Measurements from ENCODE around the gene CATSPERZ. TPM values are rescaled to one million over a fixed set of nuclear protein-coding genes. Genes with fewer than 3 reads are reported as not detected.

CATSPERZ gene
- total and polyA plus RNA-seq, 2 donors (not counting 3 experiments of a cell fraction or from before 2014, with no cell fraction given) = 0.11 TPM; not detected in 1

GRCh38 chr11:64278576-64279190, 21.5 kb upstream of the CATSPERZ start:
- dilution Hi-C loops (cut with MboI; ENCODE audit: extremely low pct_ligation_motif_present, low sequenced_read_pairs) = no loop called here
- Histone ChIP-seq H3K79me2 (ENCODE audit: control insufficient read depth, insufficient read depth, low read length) (peaks cover 2% of the 10 kb centered on the region), H3K9ac (replicated peaks; ENCODE audit: extremely low read depth, insufficient read depth, low read length) (no peak overlapping the region), H3K4me2 (ENCODE audit: insufficient read depth, low read length) (no peak overlapping the region), H3K36me3 (ENCODE audit: control insufficient read depth in 2 of 2, extremely low read depth in 1 of 2, insufficient read depth in 2 of 2, low read length in 2 of 2) (peaks cover 2 to 20% of the 10 kb centered on the region in 2 experiments), H3K4me3 (replicated peaks in 1 of 3; ENCODE audit: insufficient read depth in 1 of 3, low read depth in 1 of 3, low read length in 3 of 3) (no peak overlapping the region), H3K9me3 (replicated peaks; ENCODE audit: control insufficient read depth, insufficient read depth, low read length) (no peaks in the 10 kb centered on the region), H4K20me1 (replicated peaks; ENCODE audit: control insufficient read depth, extremely low read depth, insufficient read depth, low read length) (no peaks in the 10 kb centered on the region), H2AFZ (ENCODE audit: low read depth, low read length) (no peak overlapping the region), H3K27ac (ENCODE audit: insufficient read depth, low read depth, low read length) (no peak overlapping the region), H3K9me1 (replicated peaks; ENCODE audit: control insufficient read depth, extremely low read depth, insufficient read depth, low read length) (no peaks in the 10 kb centered on the region), H3K27me3 (ENCODE audit: control insufficient read depth in 2 of 2, insufficient read depth in 2 of 2, low read length in 2 of 2) (no peaks in the 10 kb centered on the region), H3K4me1 (ENCODE audit: control insufficient read depth, extremely low read depth, insufficient read depth, low read length) (peaks cover under 1% of the 10 kb centered on the region)
- FAIRE-seq = no peak
- intact Hi-C loops (cut with micrococcal nuclease) = no loop called here
- TF ChIP-seq JUN (IDR thresholded peaks at IDR 0.05; ENCODE audit: borderline replicate concordance, insufficient read depth, insufficient read length, low read depth) (no peak), MYC (IDR thresholded peaks at IDR 0.05; ENCODE audit: low read depth, low read length) (no peak), POLR2AphosphoS5 (IDR thresholded peaks at IDR 0.05; ENCODE audit: insufficient read depth, low read depth, low read length) (no peak), POLR2A (IDR thresholded peaks at IDR 0.05; ENCODE audit: low read depth, low read length) (no peak), GATA2 (IDR thresholded peaks at IDR 0.05; ENCODE audit: insufficient read depth, insufficient read length, low read depth, low read length) (no peak)
- TF ChIP-seq, protein P1, sequence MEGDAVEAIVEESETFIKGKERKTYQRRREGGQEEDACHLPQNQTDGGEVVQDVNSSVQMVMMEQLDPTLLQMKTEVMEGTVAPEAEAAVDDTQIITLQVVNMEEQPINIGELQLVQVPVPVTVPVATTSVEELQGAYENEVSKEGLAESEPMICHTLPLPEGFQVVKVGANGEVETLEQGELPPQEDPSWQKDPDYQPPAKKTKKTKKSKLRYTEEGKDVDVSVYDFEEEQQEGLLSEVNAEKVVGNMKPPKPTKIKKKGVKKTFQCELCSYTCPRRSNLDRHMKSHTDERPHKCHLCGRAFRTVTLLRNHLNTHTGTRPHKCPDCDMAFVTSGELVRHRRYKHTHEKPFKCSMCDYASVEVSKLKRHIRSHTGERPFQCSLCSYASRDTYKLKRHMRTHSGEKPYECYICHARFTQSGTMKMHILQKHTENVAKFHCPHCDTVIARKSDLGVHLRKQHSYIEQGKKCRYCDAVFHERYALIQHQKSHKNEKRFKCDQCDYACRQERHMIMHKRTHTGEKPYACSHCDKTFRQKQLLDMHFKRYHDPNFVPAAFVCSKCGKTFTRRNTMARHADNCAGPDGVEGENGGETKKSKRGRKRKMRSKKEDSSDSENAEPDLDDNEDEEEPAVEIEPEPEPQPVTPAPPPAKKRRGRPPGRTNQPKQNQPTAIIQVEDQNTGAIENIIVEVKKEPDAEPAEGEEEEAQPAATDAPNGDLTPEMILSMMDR (IDR thresholded peaks at IDR 0.05; ENCODE audit: extremely low read depth in 1 of 2, insufficient read depth in 1 of 2, low read depth in 1 of 2, low read length in 2 of 2) = no peak
- no peak for DNase-seq (ENCODE audit: low read depth, low spot score)
- CTCF ChIA-PET = interaction anchor here (0.9 to 4.4 kb wide), 2 partner anchors 22 to 26 kb away, joined by 3 to 20 read pairs; partner anchors contain the start of gene CATSPERZ
- POLR2A ChIA-PET = no interaction called here
- no TSS peak for BruUV-seq (replicated peaks)

All from endothelial cell of umbilical vein (primary cell).